Endothelial cell of umbilical vein (primary cell): ENCODE measurements around the gene ZSWIM6. TPM values are rescaled to one million over a fixed set of nuclear protein-coding genes. Genes with fewer than 3 reads are reported as not detected.

Experiments used
- BruUV-seq: library from RNA; stranded (reverse); fragments of 400-500 nt; replicated peaks from 2 replicates; lab custom pipeline; 2021; lab: Mats Ljungman, UMichigan
- CTCF ChIA-PET: fragments of 300-600, 350-600 bp; sonication (Branson Sonifier 250); formaldehyde crosslinking; loops from one replicate; lab custom pipeline; 2021; ENCODE audit warnings: antibody characterized with exemption, inconsistent platforms; lab: Charles Lee
- POLR2A ChIA-PET: fragments of 300-600, 350-600 bp; sonication (Branson Sonifier 250); formaldehyde crosslinking; loops from one replicate; lab custom pipeline; 2021; ENCODE audit warnings: antibody characterized with exemption, inconsistent platforms; lab: Charles Lee
- DNase-seq: peaks from one replicate; pipeline ENCODE4 v3.0.0-alpha.2; 2011; ENCODE audit warnings: low read depth, low spot score
- FAIRE-seq: peaks from 2 replicates; lab custom pipeline; 2011; peaks lifted over from hg19 to GRCh38; lab: Jason Lieb, UNC
- H2AFZ ChIP-seq: 2 replicates; pipeline ENCODE4 v1.6.0; 2012; ENCODE audit warnings: low read depth, low read length, control low read depth, inconsistent platforms
- H3K27ac ChIP-seq: 2 replicates; pipeline ENCODE4 v1.5.1; 2011; ENCODE audit warnings: low read depth, mild to moderate bottlenecking, control low read depth, low read length, moderate library complexity; ENCODE audit not compliant: insufficient read depth
- H3K27me3 ChIP-seq, 2 experiments: 2 replicates each; pipeline versions ENCODE4 v1.6.0 to v1.6.1; 2011; ENCODE audit warnings: low read length in 2 of 2, mixed read lengths in 1 of 2; ENCODE audit not compliant: control insufficient read depth in 2 of 2, insufficient read depth in 2 of 2
- H3K36me3 ChIP-seq, 2 experiments: 2 replicates in 1 of 2; 3 replicates in 1 of 2; pipeline ENCODE4 v1.5.1; 2011; ENCODE audit warnings: low read length in 2 of 2, mild to moderate bottlenecking in 1 of 2, moderate library complexity in 1 of 2; ENCODE audit not compliant: control insufficient read depth in 2 of 2, insufficient read depth in 2 of 2; ENCODE audit errors: extremely low read depth in 1 of 2
- H3K4me1 ChIP-seq: 3 replicates; pipeline ENCODE4 v1.5.1; 2011; ENCODE audit warnings: mild to moderate bottlenecking, low read length; ENCODE audit not compliant: control insufficient read depth, insufficient read depth; ENCODE audit errors: extremely low read depth
- H3K4me2 ChIP-seq: 2 replicates; pipeline ENCODE4 v1.6.1; 2011; ENCODE audit warnings: low read length, control low read depth, mixed read lengths; ENCODE audit not compliant: insufficient read depth
- H3K4me3 ChIP-seq, 3 experiments: fragments of 200-600 bp in 1 of 3; sonication (generic), shearing (Covaris generic) in 1 of 3; replicated peaks in 1 of 3; 2 replicates each; pipeline ENCODE4 v1.5.1; 2011 to 2016; ENCODE audit warnings: control low read depth in 3 of 3, low read length in 3 of 3, mild to moderate bottlenecking in 2 of 3, inconsistent platforms in 1 of 3, low read depth in 1 of 3, moderate library complexity in 1 of 3; ENCODE audit not compliant: insufficient read depth in 1 of 3
- H3K79me2 ChIP-seq: 2 replicates; pipeline ENCODE4 v1.6.0; 2012; ENCODE audit warnings: low read length, inconsistent platforms; ENCODE audit not compliant: control insufficient read depth, insufficient read depth
- H3K9ac ChIP-seq: replicated peaks from 2 replicates; pipeline ENCODE3; 2011; ENCODE audit warnings: low read length, control low read depth; ENCODE audit not compliant: insufficient read depth; ENCODE audit errors: extremely low read depth
- H3K9me1 ChIP-seq: replicated peaks from 3 replicates; pipeline ENCODE4 v1.6.0; 2011; ENCODE audit warnings: mild to moderate bottlenecking, low read length; ENCODE audit not compliant: control insufficient read depth, insufficient read depth; ENCODE audit errors: extremely low read depth
- H3K9me3 ChIP-seq: replicated peaks from 2 replicates; pipeline ENCODE4 v1.5.1; 2012; ENCODE audit warnings: low read length, inconsistent platforms; ENCODE audit not compliant: control insufficient read depth, insufficient read depth
- H4K20me1 ChIP-seq: replicated peaks from 2 replicates; pipeline ENCODE3; 2011; ENCODE audit warnings: mild to moderate bottlenecking, low read length; ENCODE audit not compliant: control insufficient read depth, insufficient read depth; ENCODE audit errors: extremely low read depth
- CTCF ChIP-seq, 2 donors: IDR thresholded peaks; 1 replicate in 1 of 2; 2 replicates in 1 of 2; pipeline ENCODE4 v1.5.1; 2011; ENCODE audit warnings: low read length in 2 of 2, mild to moderate bottlenecking in 2 of 2, moderate library complexity in 2 of 2, control low read depth in 1 of 2, inconsistent platforms in 1 of 2, low read depth in 1 of 2; ENCODE audit not compliant: insufficient read depth in 1 of 2; ENCODE audit errors: extremely low read depth in 1 of 2
- EZH2 ChIP-seq: IDR thresholded peaks from 2 replicates; pipeline ENCODE4 v1.6.1; 2012; ENCODE audit warnings: borderline replicate concordance, low read depth, mild to moderate bottlenecking, moderate library complexity, low read length, inconsistent platforms; ENCODE audit not compliant: severe bottlenecking
- FOS ChIP-seq: IDR thresholded peaks from 2 replicates; pipeline ENCODE4 v1.6.1; 2011; ENCODE audit warnings: mild to moderate bottlenecking, low read length, moderate library complexity, borderline replicate concordance; ENCODE audit not compliant: insufficient read depth
- GATA2 ChIP-seq: IDR thresholded peaks from 2 replicates; pipeline ENCODE4 v1.7.0; 2011; ENCODE audit warnings: low read depth, mild to moderate bottlenecking, moderate library complexity, mixed read lengths, low read length; ENCODE audit not compliant: insufficient read length, insufficient read depth
- JUN ChIP-seq: IDR thresholded peaks from 2 replicates; pipeline ENCODE4 v1.6.1; 2011; ENCODE audit warnings: borderline replicate concordance, low read depth; ENCODE audit not compliant: insufficient read length, insufficient read depth
- MAX ChIP-seq: IDR thresholded peaks from 2 replicates; pipeline ENCODE4 v1.6.1; 2011; ENCODE audit not compliant: insufficient read depth, insufficient read length
- MYC ChIP-seq: IDR thresholded peaks from one replicate; pipeline ENCODE4 v1.6.1; 2011; ENCODE audit warnings: mild to moderate bottlenecking, low read depth, low read length
- POLR2A ChIP-seq: IDR thresholded peaks from 2 replicates; pipeline ENCODE4 v1.6.1; 2012; ENCODE audit warnings: low read depth, mild to moderate bottlenecking, control low read depth, low read length
- POLR2AphosphoS5 ChIP-seq: IDR thresholded peaks from 2 replicates; pipeline ENCODE4 v1.6.1; 2012; ENCODE audit warnings: low read depth, mild to moderate bottlenecking, control low read depth, low read length, moderate library complexity; ENCODE audit not compliant: insufficient read depth
- dilution Hi-C: fragments of 300-500 bp; cut with MboI; formaldehyde crosslinking; loops from one replicate; pipeline ENCODE4 v1.15.0; 2019; ENCODE audit warnings: low sequenced_read_pairs; ENCODE audit not compliant: extremely low pct_ligation_motif_present
- intact Hi-C: fragments of 100-400 bp; cut with micrococcal nuclease; formaldehyde crosslinking; loops from one replicate; pipeline ENCODE4 v1.10.0; 2022
- polyA plus RNA-seq, 4 experiments: library from polyadenylated mRNA; depleted of rRNA in 3 of 4; stranded (reverse) in 3 of 4; unstranded in 1 of 4; fragments of >200 nt; gene quantifications; 2 replicates each; pipeline versions ENCODE4 v1.2.1 to v1.2.3, GENCODE V29; 2011 to 2012; ENCODE audit warnings: missing spikeins in 1 of 4
- total RNA-seq: library from RNA; stranded (reverse); gene quantifications from 2 replicates; pipeline ENCODE4 v1.2.3, GENCODE V29; 2021

ZSWIM6 gene
- total and polyA plus RNA-seq, 2 donors (not counting 3 experiments of a cell fraction or from before 2014, with no cell fraction given) = 14.9 to 25.3 TPM

- H3K4me2 ChIP-seq = no peak overlapping the region
- H4K20me1 ChIP-seq = peaks cover 17% of the 10 kb centered on the region
- H2AFZ ChIP-seq = no peak overlapping the region
- peaks cover 0 to 2% of the 10 kb centered on the region in 2 experiments for H3K36me3 ChIP-seq
- intact Hi-C loops (no loop called here), dilution Hi-C loops (no loop called here)
- DNase-seq (no peak), FAIRE-seq (peak; percentile 49)
- no peak for TF ChIP-seq GATA2
- no peak for TF ChIP-seq MYC
- no peak for TF ChIP-seq JUN
- no peak for TF ChIP-seq FOS
- TF ChIP-seq EZH2 = no peak
- TF ChIP-seq MAX = no peak
- no peak for TF ChIP-seq POLR2A
- no peak for TF ChIP-seq POLR2AphosphoS5
- TF ChIP-seq CTCF (IDR thresholded peaks at IDR 0.05; ENCODE audit: extremely low read depth in 1 of 2, insufficient read depth in 1 of 2, low read depth in 1 of 2, low read length in 2 of 2) = no peak
- ChIA-PET CTCF (no interaction called here), POLR2A (no interaction called here)
- BruUV-seq = no TSS peak
- no peak overlapping the region for H3K9ac ChIP-seq
- H3K79me2 ChIP-seq = peaks cover 77% of the 10 kb centered on the region
- H3K4me1 ChIP-seq = no peaks in the 10 kb centered on the region
- H3K4me3 ChIP-seq = no peak overlapping the region
- H3K9me1 ChIP-seq = peaks cover 2% of the 10 kb centered on the region
- no peak overlapping the region for H3K27ac ChIP-seq
- no peaks in the 10 kb centered on the region for H3K9me3 ChIP-seq
- H3K27me3 ChIP-seq = no peaks in the 10 kb centered on the region
Observed at GRCh38 chr5:61486476-61486875, 154.4 kb downstream of the ZSWIM6 start.
